Inferior parietal cortex (tissue), 1 donor: ENCODE measurements around the gene DNAJA4.
A peak's percentile ranks its signal among the peaks of the same experiment; 100 is the strongest.

Experiments
- DNase-seq: peaks from one replicate; pipeline ENCODE4 v3.0.0-alpha.2; 2016; ENCODE audit errors: extremely low spot score

DNAJA4 gene

GRCh38 chr15:78280319-78281072, 16.1 kb downstream of the DNAJA4 start:
- DNase-seq: no peak

GRCh38 chr15:78282324-78282723, 18.0 kb downstream of the DNAJA4 start:
- no peak for DNase-seq

DNA sequence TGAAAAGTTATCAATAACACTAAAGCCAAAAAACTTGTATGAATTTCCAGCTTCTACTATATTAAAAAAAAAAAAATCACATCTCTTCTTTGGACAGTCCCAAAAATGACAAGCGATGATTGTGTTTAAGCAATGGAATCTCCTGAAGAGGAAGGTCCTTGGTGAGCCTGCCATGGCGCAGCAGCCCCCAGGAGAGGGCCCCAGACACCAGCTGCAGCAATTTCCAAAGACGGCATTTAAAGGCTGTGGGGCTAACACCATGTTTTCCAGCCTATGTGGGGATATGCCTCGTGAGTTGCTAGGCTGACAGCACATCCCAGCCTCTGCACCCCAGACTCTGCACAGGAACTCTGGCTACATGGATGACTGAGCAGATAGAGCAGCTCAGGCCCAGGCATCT, 20.4 kb downstream of the DNAJA4 start:
- DNase-seq: no peak

GRCh38 chr15:78290222-78290621, 25.9 kb downstream of the DNAJA4 start:
- no peak for DNase-seq

- no peak for DNase-seq
Measured at GRCh38 chr15:78291052-78291451, 26.7 kb downstream of the DNAJA4 start.

- no peak for DNase-seq
Measured at GRCh38 chr15:78291698-78292097, 27.3 kb downstream of the DNAJA4 start.

DNA sequence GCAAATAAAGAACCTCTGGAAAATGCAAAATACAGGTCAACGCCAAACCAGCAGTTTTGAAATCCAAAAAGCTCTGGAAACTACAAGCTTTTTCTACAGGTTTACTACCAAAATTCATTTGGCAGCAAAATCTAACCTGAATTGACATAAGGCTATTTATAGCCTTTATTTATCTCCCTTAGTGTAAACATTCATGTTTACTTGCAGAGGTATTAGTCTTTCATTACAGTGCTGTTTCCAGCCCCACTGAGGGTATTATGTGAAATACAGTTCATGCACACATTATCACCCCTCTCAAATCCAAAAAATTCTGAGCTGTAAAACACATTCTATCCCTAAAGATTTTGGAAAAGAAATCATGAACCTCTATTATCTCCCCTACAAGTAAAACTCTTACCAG, 27.9 kb downstream of the DNAJA4 start:
- DNase-seq: no peak

- peak; percentile 91 for DNase-seq
Measured at GRCh38 chr15:78299101-78299930, 35.0 kb downstream of the DNAJA4 start, which contains the start of gene SKIC8. Gene SKIC8, minus strand, starts transcription at chr15:78299609. Its CDS starts 3,923 bp downstream, at chr15:78295686.

DNA sequence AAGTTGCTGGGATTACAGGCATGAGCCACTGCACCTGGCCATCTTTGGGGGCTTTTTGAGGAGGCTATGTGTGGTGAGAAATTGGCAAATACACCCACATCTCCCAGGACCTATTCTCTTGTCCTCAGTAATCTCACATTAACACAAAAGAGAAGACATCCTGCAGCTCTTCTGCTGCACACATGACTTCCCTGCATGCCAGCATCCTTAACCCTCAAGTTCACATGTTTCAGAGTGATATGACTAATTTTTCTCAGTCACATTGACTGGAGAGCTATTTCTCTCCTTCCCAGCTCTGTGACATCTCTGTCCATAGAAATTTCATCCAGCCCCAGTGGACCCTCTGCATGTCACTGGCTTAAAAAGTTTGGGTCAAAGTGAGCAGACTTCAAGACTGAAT, 37.0 kb downstream of the DNAJA4 start:
- no peak for DNase-seq

DNA sequence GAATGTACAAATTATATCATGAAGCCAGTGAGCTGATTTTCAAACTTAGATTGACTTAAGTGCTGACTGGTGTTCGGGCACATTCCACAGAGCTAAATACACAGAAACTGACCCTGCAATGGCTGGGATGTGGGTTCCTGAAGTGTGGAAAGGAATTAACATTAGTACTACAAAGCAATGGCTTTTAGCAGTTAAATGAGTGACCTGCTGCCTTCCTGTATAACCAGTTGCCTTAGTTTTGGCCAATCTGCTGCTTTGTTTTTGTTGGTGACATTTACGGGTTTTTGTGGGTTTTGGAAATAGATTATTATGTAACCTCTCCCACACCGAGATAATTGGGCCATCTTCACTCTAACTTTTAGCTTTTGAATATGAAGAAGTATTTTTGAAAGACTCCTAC, 37.5 kb downstream of the DNAJA4 start:
- DNase-seq: no peak

DNA sequence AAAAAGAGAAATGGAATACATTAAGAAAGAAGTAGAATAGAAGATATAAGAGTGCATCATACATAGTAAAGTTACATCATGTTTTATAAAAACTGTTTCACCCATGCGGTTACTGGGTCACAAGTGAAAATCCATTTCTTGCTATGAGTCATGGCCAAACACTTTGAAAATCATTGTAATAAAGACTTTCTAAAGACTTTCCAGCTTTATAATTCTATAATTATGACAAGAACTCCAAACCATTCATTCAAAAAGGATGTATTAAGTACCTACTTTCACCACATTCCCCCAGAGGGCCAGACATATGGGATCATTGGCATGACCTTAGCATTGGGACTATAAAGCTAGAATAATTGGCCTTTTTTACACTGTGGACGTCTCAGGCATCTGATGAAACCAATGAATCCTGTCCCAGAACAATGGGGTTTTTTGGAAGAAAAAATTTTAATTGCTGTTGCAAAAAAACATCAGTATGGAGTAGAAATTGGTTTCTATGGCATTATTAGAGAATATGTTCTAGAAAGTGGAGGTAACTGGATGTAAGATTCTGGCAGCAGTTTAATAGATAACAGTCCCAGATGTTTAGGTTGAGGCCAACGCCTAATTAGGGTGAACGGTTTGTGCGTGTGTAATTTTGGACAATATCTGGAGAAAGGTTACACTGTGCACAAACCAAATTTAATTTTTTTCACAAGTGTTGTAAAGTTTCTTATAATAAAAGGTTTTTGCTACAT, 38.4 kb downstream of the DNAJA4 start:
- DNase-seq: no peak

- DNase-seq: no peak
Measured at GRCh38 chr15:78304216-78305066, 40.1 kb downstream of the DNAJA4 start.

GRCh38 chr15:78306176-78306774, 41.9 kb downstream of the DNAJA4 start:
- no peak for DNase-seq

DNA sequence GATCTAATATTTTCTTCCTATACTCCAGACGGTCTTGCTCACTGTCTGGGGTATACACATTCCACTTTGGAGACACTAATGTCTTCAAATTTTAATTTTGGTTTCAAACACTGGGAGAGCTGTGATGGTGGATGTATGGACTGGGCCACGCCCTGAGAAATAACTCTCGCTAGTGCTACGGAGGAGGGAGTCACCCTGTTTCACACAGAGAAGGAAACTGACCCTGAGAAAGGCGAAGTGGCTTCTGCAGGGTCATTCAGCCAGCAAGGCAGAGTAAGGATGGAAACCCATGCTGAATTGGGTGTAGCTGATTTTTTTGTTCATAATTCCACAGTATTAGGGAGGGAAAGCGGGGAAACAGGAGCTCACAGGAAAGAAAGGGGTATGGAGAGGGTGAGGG, 43.6 kb downstream of the DNAJA4 start:
- DNase-seq: no peak

DNA sequence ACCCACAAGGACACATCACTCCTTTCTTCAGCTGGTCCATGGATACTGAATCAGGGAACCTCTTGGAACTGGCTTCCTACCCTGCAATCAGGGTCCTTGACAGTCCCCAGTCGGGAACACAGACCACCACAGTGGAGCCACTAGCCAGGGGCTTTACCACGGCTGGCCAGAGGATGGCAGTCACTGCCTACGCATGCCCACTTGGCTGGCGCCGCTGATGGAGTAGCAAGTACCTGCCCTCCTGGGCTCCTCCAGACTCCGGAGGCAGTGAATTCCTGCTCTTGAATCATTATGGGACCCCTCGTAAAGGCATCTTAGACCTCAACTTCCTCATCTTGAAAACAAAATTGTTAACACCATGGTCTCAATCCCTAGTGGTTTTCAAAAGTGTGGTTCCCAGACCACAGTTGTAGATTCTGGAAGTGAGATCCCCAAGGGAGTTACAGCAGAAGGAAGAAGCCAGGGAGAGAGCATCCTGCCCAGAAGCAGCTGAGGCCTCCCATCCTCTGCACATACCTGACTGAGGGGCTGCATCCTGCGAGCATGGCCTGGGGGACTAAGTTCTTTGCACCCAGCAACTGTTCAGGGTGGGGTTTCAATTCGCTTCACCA, 44.2 kb downstream of the DNAJA4 start:
- peak; percentile 71 for DNase-seq

DNA sequence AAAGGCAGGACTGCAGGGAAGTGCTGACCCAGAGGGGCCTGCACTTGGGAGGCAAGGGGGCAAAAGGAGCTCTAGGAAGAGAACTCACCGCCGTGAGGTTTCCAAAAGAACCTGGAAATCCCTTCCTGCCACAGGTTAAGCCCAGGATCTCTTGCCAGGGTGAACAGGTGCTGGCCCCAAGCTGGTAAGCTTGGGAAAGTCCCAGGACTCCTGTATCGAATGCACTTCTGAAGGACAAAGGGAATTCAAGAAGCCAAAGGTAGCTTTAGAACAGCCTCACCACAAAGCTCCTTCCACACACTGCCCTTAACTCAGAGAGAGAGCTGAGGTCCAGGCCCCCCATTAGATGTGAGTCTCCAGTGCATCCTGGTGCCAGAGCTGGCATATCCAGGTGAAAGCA, 46.9 kb downstream of the DNAJA4 start:
- no peak for DNase-seq

DNA sequence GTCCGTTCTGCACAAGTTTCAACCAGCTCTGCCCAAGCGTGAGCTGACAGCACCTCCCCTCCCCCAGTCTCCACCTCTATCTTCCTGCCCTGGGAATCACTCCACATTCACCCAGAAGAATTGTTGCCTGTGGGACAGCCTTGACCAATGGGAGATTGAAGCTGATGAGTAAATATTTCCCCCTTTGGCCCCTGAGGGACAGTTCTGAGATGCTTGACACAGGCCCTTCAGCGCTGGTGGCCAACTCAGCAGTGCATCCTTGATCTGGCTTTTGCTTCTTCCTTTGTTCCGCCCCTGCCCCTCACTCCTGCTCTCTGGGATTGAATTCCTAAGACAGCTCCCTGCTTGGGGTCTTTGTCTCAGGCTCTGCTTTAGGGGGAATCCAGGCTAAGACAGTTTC, 48.2 kb downstream of the DNAJA4 start:
- DNase-seq: no peak

DNA sequence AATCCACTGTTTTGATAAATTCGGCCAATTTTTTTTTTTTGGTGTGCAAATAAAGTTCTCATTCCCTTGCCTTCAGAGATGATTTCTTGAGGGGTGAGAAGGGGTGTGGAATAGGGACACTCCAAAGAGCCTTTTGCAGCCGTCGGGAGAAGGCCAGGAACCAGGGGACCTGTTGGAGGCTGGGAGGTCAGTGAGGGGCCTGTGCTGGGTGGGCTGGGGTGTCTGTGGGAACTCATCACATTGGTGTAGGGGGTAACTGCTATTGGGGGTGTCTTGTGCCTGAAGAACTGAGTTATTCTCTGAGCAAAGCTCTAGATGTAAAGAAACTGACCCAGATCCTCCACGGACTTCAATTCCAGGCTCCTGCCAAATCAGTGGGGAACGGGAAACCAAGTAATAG, 48.6 kb downstream of the DNAJA4 start:
- no peak for DNase-seq

- DNase-seq: no peak
Measured at GRCh38 chr15:78313383-78313782, 49.0 kb downstream of the DNAJA4 start.

DNA sequence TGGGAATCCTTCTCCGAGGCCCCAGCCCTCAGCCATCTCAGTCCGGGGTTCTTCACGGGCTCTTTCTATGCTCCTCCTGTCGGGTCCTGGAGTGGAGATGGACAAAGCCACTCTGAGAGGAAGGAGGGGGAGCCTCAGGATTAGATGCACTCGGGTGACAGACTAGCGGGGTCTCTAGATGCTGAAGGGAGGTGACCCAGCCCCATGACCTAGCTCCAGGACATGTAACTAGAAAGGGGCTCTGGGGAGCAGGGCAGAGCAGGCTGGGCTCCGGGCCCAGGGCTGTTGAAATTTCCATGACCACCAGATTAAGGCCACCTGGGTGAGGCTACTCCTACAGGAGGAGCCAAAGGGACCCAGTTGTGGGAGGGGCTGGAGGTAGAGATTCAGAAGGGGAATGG, 49.8 kb downstream of the DNAJA4 start:
- DNase-seq: no peak
